GM12878 (cell line): ENCODE results near the gene PLPP1. TPM values are rescaled to one million over a fixed set of nuclear protein-coding genes. Genes with fewer than 3 reads are reported as not detected.

Experiments used
- ATAC-seq: fragments of 200-7000 bp; cut with Tn5 transposase; 3 replicates; pipeline ENCODE4 v1.9.1; 2020; ENCODE audit warnings: mild to moderate bottlenecking, moderate library complexity
- BruUV-seq: library from RNA; stranded (reverse); fragments of 400-500 nt; replicated peaks from 2 replicates; lab custom pipeline; 2021; lab: Mats Ljungman, UMichigan
- CTCF ChIA-PET: fragments of 300-600 bp; sonication (Branson Sonifier 250); formaldehyde crosslinking; extraction: SDS; loops from one replicate; lab custom pipeline; 2021; ENCODE audit warnings: inconsistent platforms; lab: Yijun Ruan, JAX
- POLR2A ChIA-PET: fragments of 350-600 bp; formaldehyde crosslinking; extraction: SDS; loops from one replicate; lab custom pipeline; 2021; ENCODE audit warnings: inconsistent platforms; lab: Charles Lee
- RAD21 ChIA-PET: fragments of 300-600 bp; sonication (Branson Sonifier 250); formaldehyde crosslinking; loops from one replicate; lab custom pipeline; 2023; ENCODE audit warnings: antibody characterized with exemption; ENCODE audit not compliant: unreplicated experiment; lab: Charles Lee
- SMC1A ChIA-PET: fragments of 300-600 bp; sonication (Branson Sonifier 250); formaldehyde crosslinking; loops from one replicate; lab custom pipeline; 2023; ENCODE audit not compliant: unreplicated experiment, uncharacterized antibody; lab: Charles Lee
- DNase-seq: peaks from one replicate; pipeline ENCODE4 v3.0.0-alpha.2; 2011; ENCODE audit warnings: low read depth, low spot score
- FAIRE-seq: peaks from 3 replicates; lab custom pipeline; 2011; peaks lifted over from hg19 to GRCh38; lab: Jason Lieb, UNC
- H2AFZ ChIP-seq: 2 replicates; pipeline ENCODE4 v1.6.0; 2011; ENCODE audit warnings: low read depth, low read length, control low read depth; ENCODE audit not compliant: control insufficient read depth
- H3K27ac ChIP-seq: 2 replicates; pipeline ENCODE4 v1.5.1; 2011; ENCODE audit warnings: control low read depth; ENCODE audit not compliant: control insufficient read depth, insufficient read depth
- H3K27me3 ChIP-seq, 2 experiments: replicated peaks in 1 of 2; 2 replicates each; pipeline versions ENCODE4 v1.6.0 to v1.6.1; 2011; ENCODE audit warnings: low read length in 1 of 2; ENCODE audit not compliant: control insufficient read depth in 2 of 2, insufficient read depth in 2 of 2
- H3K36me3 ChIP-seq, 2 experiments: 2 replicates each; pipeline ENCODE4 v1.5.1; 2011; ENCODE audit warnings: low read length in 1 of 2; ENCODE audit not compliant: control insufficient read depth in 2 of 2, insufficient read depth in 2 of 2
- H3K4me1 ChIP-seq: 2 replicates; pipeline ENCODE4 v1.6.1; 2011; ENCODE audit warnings: mild to moderate bottlenecking, low read length, moderate library complexity, mixed read lengths; ENCODE audit not compliant: control insufficient read depth, insufficient read depth
- H3K4me2 ChIP-seq: 2 replicates; pipeline ENCODE4 v1.6.0; 2011; ENCODE audit warnings: control low read depth; ENCODE audit not compliant: control insufficient read depth, insufficient read depth
- H3K4me3 ChIP-seq: fragments of 200-600 bp; sonication (generic); 2 replicates; pipeline ENCODE4 v1.5.1; 2016
- H3K79me2 ChIP-seq: 2 replicates; pipeline ENCODE4 v1.6.0; 2011; ENCODE audit warnings: low read length; ENCODE audit not compliant: control insufficient read depth, insufficient read depth
- H3K9ac ChIP-seq: 2 replicates; pipeline ENCODE4 v1.8.0; 2011; ENCODE audit warnings: low read length, control low read depth, mixed read lengths; ENCODE audit not compliant: control insufficient read depth, insufficient read depth
- H3K9me3 ChIP-seq: replicated peaks from 3 replicates; pipeline ENCODE4 v1.5.1; 2011; ENCODE audit warnings: mild to moderate bottlenecking, low read length; ENCODE audit not compliant: control insufficient read depth, insufficient read depth
- H4K20me1 ChIP-seq: 2 replicates; pipeline ENCODE4 v1.6.0; 2011; ENCODE audit not compliant: control insufficient read depth, insufficient read depth
- BHLHE40 ChIP-seq, 2 experiments: fragments of 450-650 bp in 1 of 2; IDR thresholded peaks; 2 replicates each; pipeline ENCODE4 v1.6.1; 2011 to 2017; ENCODE audit warnings: low read depth in 2 of 2, borderline replicate concordance in 1 of 2, improper control_type of control experiment in 1 of 2, low read length in 1 of 2, mild to moderate bottlenecking in 1 of 2
- HDGF ChIP-seq: fragments of 450-650 bp; IDR thresholded peaks from 2 replicates; pipeline ENCODE4 v1.6.1; 2016; ENCODE audit warnings: antibody characterized with exemption
- MLLT1 ChIP-seq: fragments of 450-650 bp; IDR thresholded peaks from 2 replicates; pipeline ENCODE4 v1.6.1; 2016; ENCODE audit warnings: mild to moderate bottlenecking
- MYC ChIP-seq: IDR thresholded peaks from 2 replicates; pipeline ENCODE4 v1.6.1; 2011; ENCODE audit warnings: mild to moderate bottlenecking, low read length, moderate library complexity, inconsistent platforms; ENCODE audit not compliant: insufficient read depth, insufficient replicate concordance, insufficient read length, severe bottlenecking
- RELB ChIP-seq: fragments of 450-650 bp; IDR thresholded peaks from 2 replicates; pipeline ENCODE4 v1.6.1; 2017; ENCODE audit warnings: low read depth, mild to moderate bottlenecking, moderate library complexity
- SKIL ChIP-seq: fragments of 450-650 bp; IDR thresholded peaks from 2 replicates; pipeline ENCODE4 v1.6.1; 2017; ENCODE audit warnings: mild to moderate bottlenecking, low read depth, inconsistent platforms; ENCODE audit not compliant: poor library complexity, severe bottlenecking
- SMAD1 ChIP-seq: fragments of 450-650 bp; IDR thresholded peaks from 2 replicates; pipeline ENCODE4 v1.6.1; 2018; ENCODE audit warnings: mild to moderate bottlenecking, low read depth; ENCODE audit not compliant: partially characterized antibody
- SMARCA5 ChIP-seq: fragments of 450-650 bp; IDR thresholded peaks from 2 replicates; pipeline ENCODE4 v1.6.1; 2017; ENCODE audit warnings: mild to moderate bottlenecking
- TBL1XR1 ChIP-seq: IDR thresholded peaks from 2 replicates; pipeline ENCODE4 v1.6.1; 2012; ENCODE audit warnings: low read depth, low read length, improper control_type of control experiment
- in situ Hi-C: fragments of 300-500 bp; cut with MboI; formaldehyde crosslinking; loops from 9 replicates; pipeline ENCODE4 v1.14.3; 2018; ENCODE audit warnings: mixed read lengths
- intact Hi-C: fragments of 100-400 bp; cut with micrococcal nuclease; formaldehyde crosslinking; loops from one replicate; pipeline ENCODE4 v1.14.2; 2022; ENCODE audit not compliant: unreplicated experiment
- polyA plus RNA-seq, 11 experiments: library from polyadenylated mRNA; depleted of rRNA in 4 of 11; unstranded in 6 of 11; stranded (reverse) in 5 of 11; fragments of >200 nt; fragmentation: Nextera tagmentation in 4 of 11; fragmentation: Illumina TruSeq in 1 of 11; extraction: Ambion mirVana in 4 of 11; extraction: Trizol in 1 of 11; gene quantifications; 1 replicate in 1 of 11; 2 replicates in 10 of 11; pipeline versions ENCODE4 v1.2.1 to v1.2.3, GENCODE V29; 2011 to 2016; ENCODE audit warnings: inconsistent platforms in 2 of 11, missing spikeins in 2 of 11, low read depth in 1 of 11
- total RNA-seq, 4 experiments: library from RNA; depleted of rRNA in 3 of 4; stranded (reverse); fragments of >200 nt in 3 of 4; fragmentation: Illumina TruSeq in 1 of 4; extraction: Trizol in 1 of 4; gene quantifications; 2 replicates each; pipeline versions ENCODE4 v1.2.1 to v1.2.3, GENCODE V29; 2013 to 2021
- TF ChIP-seq, protein P1 (sequence below): IDR thresholded peaks from 2 replicates; pipeline ENCODE4 v1.6.1; 2011; ENCODE audit warnings: borderline replicate concordance, low read depth, mild to moderate bottlenecking, moderate library complexity, mixed read lengths, low read length; ENCODE audit not compliant: insufficient read depth; ENCODE audit errors: extremely low read length

The PLPP1 gene
- total and polyA plus RNA-seq, 10 of the 15 experiments (the other 5 are each of a cell fraction or from before 2014, with no cell fraction given): 3.0 to 11.3 (median 8.1) TPM

DNA sequence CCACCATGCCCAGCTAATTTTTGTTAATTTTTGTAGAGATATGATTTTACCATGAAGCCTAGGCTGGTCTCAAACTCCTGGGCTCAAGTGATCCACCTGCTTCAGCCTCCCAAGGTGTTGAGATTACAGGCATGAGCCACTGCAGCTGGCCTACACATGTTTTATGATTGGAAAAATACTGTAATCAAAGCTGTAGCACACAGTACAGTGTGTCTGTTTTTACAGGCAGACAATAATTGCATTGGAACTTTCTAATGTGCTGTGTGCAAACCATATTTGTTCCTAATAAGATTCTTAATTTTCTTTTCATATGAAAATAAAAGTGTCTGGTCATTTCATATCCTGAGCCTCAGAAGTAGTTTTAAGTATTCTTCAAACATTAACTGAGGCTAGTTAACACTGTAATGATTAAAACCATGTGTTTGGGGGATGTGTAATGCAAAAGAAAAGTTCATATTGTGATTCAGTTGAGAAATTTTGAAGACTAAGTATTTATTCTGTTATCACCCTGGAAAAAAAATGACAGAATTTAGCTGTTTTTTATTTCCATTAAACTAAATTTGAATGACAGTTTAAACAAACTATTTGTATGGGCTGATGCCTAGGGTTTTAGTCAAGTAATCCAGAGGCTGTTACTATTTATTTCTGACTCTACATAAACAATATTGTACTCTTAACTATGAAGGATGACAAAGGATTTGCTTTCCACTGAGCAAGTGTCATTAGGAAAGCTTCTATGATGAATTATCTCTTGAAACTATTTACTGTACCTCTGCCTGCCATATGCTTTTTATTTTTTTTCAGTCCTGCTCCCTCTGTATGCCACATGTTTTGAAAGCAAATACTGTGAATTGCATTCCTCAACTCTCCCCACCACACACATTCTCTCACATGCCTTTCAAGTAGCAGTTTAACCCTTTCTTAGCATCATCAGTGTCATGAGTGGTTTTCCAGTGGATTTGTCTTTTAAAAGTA lies 115.5 kb downstream of the PLPP1 start:
- Histone ChIP-seq H3K27me3 (no peaks in the 10 kb centered on the region), H3K36me3 (peaks cover 4 to 13% of the 10 kb centered on the region in 2 experiments), H3K79me2 (no peaks in the 10 kb centered on the region), H3K27ac (no peak overlapping the region), H4K20me1 (no peaks in the 10 kb centered on the region), H2AFZ (no peak overlapping the region), H3K9ac (no peak overlapping the region), H3K4me3 (no peak overlapping the region), H3K9me3 (no peaks in the 10 kb centered on the region), H3K4me1 (peaks cover 9% of the 10 kb centered on the region; the same call in 1 of the 2 replicates), H3K4me2 (no peak overlapping the region)
- ChIA-PET RAD21 (interaction anchor here (1.1 kb wide), 1 partner anchor 21 kb away, joined by 3 read pairs; no protein-coding TSS in a partner anchor), POLR2A (no interaction called here), SMC1A (interaction anchor here (1.1 to 1.6 kb wide), 4 partner anchors 10 to 247 kb away, joined by 3 to 6 read pairs (median 4); no protein-coding TSS in a partner anchor), CTCF (interaction anchor here (1.1 to 1.7 kb wide), 4 partner anchors 8 to 272 kb away, joined by 3 to 4 read pairs (median 4); no protein-coding TSS in a partner anchor)
- no TSS peak for BruUV-seq
- FAIRE-seq: no peak
- in situ Hi-C loops (no loop called here), intact Hi-C loops (no loop called here)
- DNase-seq: no peak
- ATAC-seq: no peak
- TF ChIP-seq RELB (no peak), SMAD1 (no peak), MLLT1 (no peak), BHLHE40 (IDR thresholded peaks at IDR 0.05; ENCODE audit: borderline replicate concordance in 1 of 2, low read depth in 2 of 2, low read length in 1 of 2) (no peak), MYC (no peak), TBL1XR1 (no peak), HDGF (no peak), SKIL (no peak), SMARCA5 (no peak)
- TF ChIP-seq, protein P1, sequence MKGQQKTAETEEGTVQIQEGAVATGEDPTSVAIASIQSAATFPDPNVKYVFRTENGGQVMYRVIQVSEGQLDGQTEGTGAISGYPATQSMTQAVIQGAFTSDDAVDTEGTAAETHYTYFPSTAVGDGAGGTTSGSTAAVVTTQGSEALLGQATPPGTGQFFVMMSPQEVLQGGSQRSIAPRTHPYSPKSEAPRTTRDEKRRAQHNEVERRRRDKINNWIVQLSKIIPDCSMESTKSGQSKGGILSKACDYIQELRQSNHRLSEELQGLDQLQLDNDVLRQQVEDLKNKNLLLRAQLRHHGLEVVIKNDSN: no peak
